Measurements from ENCODE around the gene NTNG2. TPM values are rescaled to one million over a fixed set of nuclear protein-coding genes. Genes with fewer than 3 reads are reported as not detected.

NTNG2 gene
- polyA plus RNA-seq, 1 donor from 2014 or later, result 0.43 TPM

DNA sequence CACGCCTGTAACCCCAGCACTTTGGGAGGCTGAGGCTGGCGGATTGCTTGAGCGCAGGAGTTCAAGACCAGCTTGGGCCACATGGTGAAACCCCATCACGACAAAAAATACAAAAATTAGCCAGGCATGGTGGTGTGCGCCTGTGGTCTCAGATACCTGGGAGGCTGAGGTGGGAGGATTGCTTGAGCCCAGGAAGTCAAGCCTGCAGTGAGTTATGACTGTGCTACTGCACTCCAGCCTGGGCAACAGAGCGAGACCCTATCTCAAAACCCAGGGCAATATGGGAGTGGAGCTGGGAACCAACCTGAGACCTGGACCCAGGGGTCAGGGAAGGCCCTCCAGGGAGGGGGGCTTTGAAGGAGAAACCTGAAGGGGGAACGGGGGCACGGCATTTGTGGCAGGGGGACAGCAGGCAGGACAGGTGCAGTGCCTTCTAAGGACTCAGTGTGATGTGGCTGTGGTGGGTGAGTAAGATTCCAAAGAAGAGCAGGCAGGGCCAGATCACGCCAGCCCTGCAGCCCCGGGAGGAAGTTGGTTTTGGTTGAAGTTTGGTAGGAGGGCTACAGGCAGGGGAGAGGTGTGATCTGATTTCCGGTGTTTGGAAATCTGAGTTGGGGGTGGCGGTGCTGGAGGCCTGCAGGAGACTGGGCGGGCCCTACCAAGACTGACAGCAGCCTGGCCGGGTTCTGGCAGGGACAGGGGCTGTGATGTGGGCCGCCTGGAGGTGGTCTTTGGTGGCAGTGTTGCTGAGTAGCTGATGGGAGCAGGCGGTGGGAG is 46.2 kb downstream of the NTNG2 start:
- no peaks in the 10 kb centered on the region for H3F3A ChIP-seq (ENCODE audit: insufficient read depth, low read length, poor library complexity, severe bottlenecking)
- no peaks in the 10 kb centered on the region for H3K9me2 ChIP-seq (ENCODE audit: insufficient read depth, low read length)
- H3K4me2 ChIP-seq (ENCODE audit: low read length), result no peak overlapping the region
- H3K36me3 ChIP-seq (ENCODE audit: insufficient read depth, low read length), result no peaks in the 10 kb centered on the region
- H3K9me3 ChIP-seq (ENCODE audit: low read length), result no peaks in the 10 kb centered on the region
- TF ChIP-seq SMC3 (conservative IDR thresholded peaks at IDR 0.05; ENCODE audit: poor library complexity) (no peak), REST (IDR thresholded peaks at IDR 0.05; ENCODE audit: borderline replicate concordance) (no peak), TAF1 (IDR thresholded peaks at IDR 0.05; ENCODE audit: low read depth) (no peak), MXI1 (conservative IDR thresholded peaks at IDR 0.05; ENCODE audit: poor library complexity, severe bottlenecking) (no peak), RAD21 (conservative IDR thresholded peaks at IDR 0.05) (no peak), EZH2 (IDR thresholded peaks at IDR 0.05; ENCODE audit: borderline replicate concordance, insufficient read depth, low read length, poor library complexity, severe bottlenecking) (no peak), POLR2AphosphoS5 (IDR thresholded peaks at IDR 0.05) (no peak), EP300 (conservative IDR thresholded peaks at IDR 0.05; ENCODE audit: poor library complexity, severe bottlenecking) (no peak)
- TF ChIP-seq, protein P1, sequence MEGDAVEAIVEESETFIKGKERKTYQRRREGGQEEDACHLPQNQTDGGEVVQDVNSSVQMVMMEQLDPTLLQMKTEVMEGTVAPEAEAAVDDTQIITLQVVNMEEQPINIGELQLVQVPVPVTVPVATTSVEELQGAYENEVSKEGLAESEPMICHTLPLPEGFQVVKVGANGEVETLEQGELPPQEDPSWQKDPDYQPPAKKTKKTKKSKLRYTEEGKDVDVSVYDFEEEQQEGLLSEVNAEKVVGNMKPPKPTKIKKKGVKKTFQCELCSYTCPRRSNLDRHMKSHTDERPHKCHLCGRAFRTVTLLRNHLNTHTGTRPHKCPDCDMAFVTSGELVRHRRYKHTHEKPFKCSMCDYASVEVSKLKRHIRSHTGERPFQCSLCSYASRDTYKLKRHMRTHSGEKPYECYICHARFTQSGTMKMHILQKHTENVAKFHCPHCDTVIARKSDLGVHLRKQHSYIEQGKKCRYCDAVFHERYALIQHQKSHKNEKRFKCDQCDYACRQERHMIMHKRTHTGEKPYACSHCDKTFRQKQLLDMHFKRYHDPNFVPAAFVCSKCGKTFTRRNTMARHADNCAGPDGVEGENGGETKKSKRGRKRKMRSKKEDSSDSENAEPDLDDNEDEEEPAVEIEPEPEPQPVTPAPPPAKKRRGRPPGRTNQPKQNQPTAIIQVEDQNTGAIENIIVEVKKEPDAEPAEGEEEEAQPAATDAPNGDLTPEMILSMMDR (IDR thresholded peaks at IDR 0.05; ENCODE audit: poor library complexity, severe bottlenecking), result no peak
- no peak overlapping the region for H3K9ac ChIP-seq (ENCODE audit: low read length)
- no peaks in the 10 kb centered on the region for H3K79me2 ChIP-seq (replicated peaks; ENCODE audit: insufficient read depth, low read length)
- no peak overlapping the region for H3K27ac ChIP-seq (ENCODE audit: low read length)
- H4K20me1 ChIP-seq (ENCODE audit: insufficient read depth), result no peaks in the 10 kb centered on the region
- H3K27me3 ChIP-seq (ENCODE audit: insufficient read depth, low read depth, low read length), result no peaks in the 10 kb centered on the region
- H2AFZ ChIP-seq (ENCODE audit: low read depth, low read length), result no peak overlapping the region
- no peak overlapping the region for H3K4me3 ChIP-seq (ENCODE audit: low read length)

GRCh38 chr9:132209228-132209627 is 47.4 kb downstream of the NTNG2 start:
- no peak overlapping the region for H3K9ac ChIP-seq (ENCODE audit: low read length)
- H3K27ac ChIP-seq (ENCODE audit: low read length), result no peak overlapping the region
- H3K4me3 ChIP-seq (ENCODE audit: low read length), result no peak overlapping the region
- H3F3A ChIP-seq (ENCODE audit: insufficient read depth, low read length, poor library complexity, severe bottlenecking), result no peaks in the 10 kb centered on the region
- no peaks in the 10 kb centered on the region for H3K36me3 ChIP-seq (ENCODE audit: insufficient read depth, low read length)
- no peaks in the 10 kb centered on the region for H3K9me3 ChIP-seq (ENCODE audit: low read length)
- no peaks in the 10 kb centered on the region for H4K20me1 ChIP-seq (ENCODE audit: insufficient read depth)
- TF ChIP-seq MXI1 (conservative IDR thresholded peaks at IDR 0.05; ENCODE audit: poor library complexity, severe bottlenecking), result no peak
- no peak for TF ChIP-seq POLR2AphosphoS5 (IDR thresholded peaks at IDR 0.05)
- TF ChIP-seq SMC3 (conservative IDR thresholded peaks at IDR 0.05; ENCODE audit: poor library complexity), result no peak
- TF ChIP-seq, protein P1 (IDR thresholded peaks at IDR 0.05; ENCODE audit: poor library complexity, severe bottlenecking), result no peak
- TF ChIP-seq EZH2 (IDR thresholded peaks at IDR 0.05; ENCODE audit: borderline replicate concordance, insufficient read depth, low read length, poor library complexity, severe bottlenecking), result no peak
- no peak for TF ChIP-seq TAF1 (IDR thresholded peaks at IDR 0.05; ENCODE audit: low read depth)
- TF ChIP-seq EP300 (conservative IDR thresholded peaks at IDR 0.05; ENCODE audit: poor library complexity, severe bottlenecking), result no peak
- TF ChIP-seq REST (IDR thresholded peaks at IDR 0.05; ENCODE audit: borderline replicate concordance), result no peak
- no peak for TF ChIP-seq RAD21 (conservative IDR thresholded peaks at IDR 0.05)
- H3K9me2 ChIP-seq (ENCODE audit: insufficient read depth, low read length), result no peaks in the 10 kb centered on the region
- no peaks in the 10 kb centered on the region for H3K27me3 ChIP-seq (ENCODE audit: insufficient read depth, low read depth, low read length)
- H2AFZ ChIP-seq (ENCODE audit: low read depth, low read length), result no peak overlapping the region
- H3K4me2 ChIP-seq (ENCODE audit: low read length), result no peak overlapping the region
- no peaks in the 10 kb centered on the region for H3K79me2 ChIP-seq (replicated peaks; ENCODE audit: insufficient read depth, low read length)

All from neural cell (in vitro differentiated cells).